CD4-positive, alpha-beta memory T cell (primary cell): ENCODE measurements around the gene CLMN. TPM values are rescaled to one million over a fixed set of nuclear protein-coding genes. Genes with fewer than 3 reads are reported as not detected.

Experiments used
- CTCF ChIA-PET: fragments of 350-600 bp; sonication (Branson Sonifier 250); formaldehyde crosslinking; loops from one replicate; lab custom pipeline; 2021; ENCODE audit warnings: inconsistent platforms; ENCODE audit not compliant: partially characterized antibody; lab: Charles Lee
- POLR2A ChIA-PET: fragments of 350-600 bp; sonication (Branson Sonifier 250); formaldehyde crosslinking; loops from one replicate; lab custom pipeline; 2021; ENCODE audit not compliant: partially characterized antibody; lab: Charles Lee
- DNase-seq, 5 donors: peaks; one replicate each; pipeline versions ENCODE4 v3.0.0 to v3.0.0-alpha.2; 2020 to 2022; ENCODE audit warnings: mixed read lengths in 1 of 5
- H3K27ac ChIP-seq: one replicate; pipeline ENCODE4 v1.7.0; 2013; ENCODE audit warnings: low read depth, low read length
- H3K27me3 ChIP-seq: 2 replicates; pipeline ENCODE4 v1.7.0; 2013; ENCODE audit warnings: mild to moderate bottlenecking, low read length, moderate library complexity; ENCODE audit not compliant: insufficient read depth
- H3K36me3 ChIP-seq: 2 replicates; pipeline ENCODE4 v1.7.0; 2013; ENCODE audit warnings: mild to moderate bottlenecking, low read length, moderate library complexity; ENCODE audit not compliant: insufficient read depth
- H3K4me1 ChIP-seq: 2 replicates; pipeline ENCODE4 v1.7.0; 2013; ENCODE audit warnings: mild to moderate bottlenecking, low read length, moderate library complexity; ENCODE audit not compliant: insufficient read depth
- H3K4me3 ChIP-seq, 2 donors: one replicate each; pipeline ENCODE4 v1.7.0; 2013; ENCODE audit warnings: low read length in 2 of 2, mild to moderate bottlenecking in 1 of 2
- H3K9me3 ChIP-seq, 2 donors: one replicate each; pipeline ENCODE4 v1.7.0; 2013; ENCODE audit warnings: low read length in 2 of 2, control low read depth in 1 of 2; ENCODE audit not compliant: control insufficient read depth in 1 of 2
- H3K27ac Mint-ChIP-seq, 7 donors: one replicate each; pipeline ENCODE4 v1.8.0; 2020 to 2021; ENCODE audit warnings: mixed read lengths in 7 of 7, mild to moderate bottlenecking in 6 of 7, inconsistent platforms in 3 of 7, moderate library complexity in 3 of 7
- H3K27me3 Mint-ChIP-seq, 2 donors: one replicate each; pipeline ENCODE4 v1.8.0; 2020 to 2021; ENCODE audit warnings: mixed read lengths in 2 of 2
- H3K36me3 Mint-ChIP-seq, 2 donors: one replicate each; pipeline ENCODE4 v1.8.0; 2020 to 2021; ENCODE audit warnings: mixed read lengths in 2 of 2, inconsistent platforms in 1 of 2, mild to moderate bottlenecking in 1 of 2
- H3K4me1 Mint-ChIP-seq, 4 donors: one replicate each; pipeline ENCODE4 v1.8.0; 2020 to 2021; ENCODE audit warnings: mixed read lengths in 4 of 4, mild to moderate bottlenecking in 1 of 4
- H3K4me3 Mint-ChIP-seq, 8 donors: one replicate each; pipeline ENCODE4 v1.8.0; 2020 to 2021; ENCODE audit warnings: mixed read lengths in 8 of 8, mild to moderate bottlenecking in 7 of 8, moderate library complexity in 6 of 8, inconsistent platforms in 3 of 8
- H3K9me3 Mint-ChIP-seq, 8 donors: one replicate each; pipeline ENCODE4 v1.8.0; 2020 to 2021; ENCODE audit warnings: mixed read lengths in 8 of 8, mild to moderate bottlenecking in 5 of 8, inconsistent platforms in 3 of 8, moderate library complexity in 1 of 8
- intact Hi-C: fragments of 100-400 bp; cut with micrococcal nuclease; formaldehyde crosslinking; loops from one replicate; pipeline ENCODE4 v1.15.1; 2023
- polyA plus RNA-seq, 2 donors: library from polyadenylated mRNA; unstranded; fragments of 300-500 nt; fragmentation: Illumina TruSeq; gene quantifications; one replicate each; pipeline ENCODE4 v1.2.3, GENCODE V29; 2021
- total RNA-seq, 2 experiments: library from RNA; stranded (reverse); gene quantifications; one replicate each; pipeline ENCODE4 v1.2.3, GENCODE V29; 2021

CLMN gene
- total and polyA plus RNA-seq, 4 experiments from 2014 or later, result 0.22 to 0.70 (median 0.65) TPM; not detected in 1

- Histone ChIP-seq H3K4me1 (no peaks in the 10 kb centered on the region), H3K9me3 (no peaks in the 10 kb centered on the region), H3K27me3 (no peaks in the 10 kb centered on the region), H3K4me3 (no peak overlapping the region), H3K27ac (no peak overlapping the region), H3K36me3 (no peaks in the 10 kb centered on the region)
- no peaks in the 10 kb centered on the region for H3K4me1 Mint-ChIP-seq
- H3K27me3 Mint-ChIP-seq, result peaks cover 1 to 5% of the 10 kb centered on the region in 2 donors
- no peak overlapping the region for H3K4me3 Mint-ChIP-seq
- ChIA-PET POLR2A (no interaction called here), CTCF (no interaction called here)
- H3K27ac Mint-ChIP-seq, result no peak overlapping the region
- H3K9me3 Mint-ChIP-seq, result no peaks in the 10 kb centered on the region
- no peak for DNase-seq
- no peaks in the 10 kb centered on the region for H3K36me3 Mint-ChIP-seq
- intact Hi-C loops, result no loop called here
These were observed 97.5 kb downstream of the CLMN start for GRCh38 chr14:95222151-95222631.

DNA sequence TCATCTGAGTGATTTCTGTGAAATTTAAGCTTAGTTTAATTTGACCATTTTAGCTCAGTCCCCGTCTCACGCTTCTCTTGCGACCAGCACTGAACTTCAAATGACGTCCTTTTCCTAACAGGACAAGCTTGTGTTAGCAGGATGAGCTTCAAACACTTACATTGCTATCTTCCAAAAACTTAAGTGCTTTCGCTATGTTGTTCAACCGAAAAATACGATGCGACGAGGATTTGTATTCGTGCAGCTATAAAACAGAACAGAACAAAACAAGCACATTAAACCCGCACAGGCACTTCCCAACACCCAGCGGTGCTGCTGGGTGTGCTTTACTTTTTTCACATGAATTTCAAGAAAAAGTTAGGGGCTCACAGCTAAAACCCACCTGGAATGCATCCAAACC is 98.2 kb downstream of the CLMN start:
- Histone ChIP-seq H3K4me3 (no peak overlapping the region), H3K9me3 (no peaks in the 10 kb centered on the region), H3K36me3 (no peaks in the 10 kb centered on the region), H3K27me3 (no peaks in the 10 kb centered on the region), H3K4me1 (no peaks in the 10 kb centered on the region), H3K27ac (no peak overlapping the region)
- H3K36me3 Mint-ChIP-seq, result no peaks in the 10 kb centered on the region
- H3K4me1 Mint-ChIP-seq, result no peaks in the 10 kb centered on the region
- intact Hi-C loops, result no loop called here
- H3K27me3 Mint-ChIP-seq, result peaks cover 1 to 10% of the 10 kb centered on the region in 2 donors
- ChIA-PET CTCF (no interaction called here), POLR2A (no interaction called here)
- H3K4me3 Mint-ChIP-seq, result no peak overlapping the region
- H3K27ac Mint-ChIP-seq, result no peak overlapping the region
- no peak for DNase-seq
- no peaks in the 10 kb centered on the region for H3K9me3 Mint-ChIP-seq

DNA sequence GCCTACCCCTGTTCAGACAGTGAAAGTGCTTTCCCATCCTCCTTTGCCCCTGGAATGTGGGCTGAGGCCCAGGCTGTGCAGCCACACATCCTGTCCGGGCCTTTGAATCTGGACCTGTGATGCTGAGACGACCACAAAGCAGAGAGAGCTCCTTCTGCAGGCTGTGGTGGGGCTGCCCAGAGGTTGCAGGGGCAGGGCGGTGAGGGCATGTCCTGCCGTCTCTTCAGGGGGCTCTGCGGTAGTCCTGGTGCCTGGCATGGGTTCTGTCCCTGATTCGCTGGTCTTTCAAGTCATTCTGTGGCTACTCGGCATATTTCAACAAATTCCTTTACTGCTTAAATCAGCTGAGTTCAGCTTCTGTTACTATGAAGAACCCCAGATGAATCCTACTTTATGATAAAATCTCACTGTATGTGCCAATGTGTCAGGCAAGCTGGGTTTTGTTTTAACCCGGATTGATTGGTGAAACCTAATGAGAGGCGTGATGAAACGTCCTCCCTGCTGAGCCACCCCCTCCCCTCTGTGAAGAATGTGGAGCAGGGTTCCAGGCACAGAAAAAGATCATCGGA is 99.0 kb downstream of the CLMN start:
- H3K9me3 Mint-ChIP-seq, result no peaks in the 10 kb centered on the region
- H3K36me3 ChIP-seq, result no peaks in the 10 kb centered on the region
- H3K27ac Mint-ChIP-seq, result no peak overlapping the region
- intact Hi-C loops, result no loop called here
- H3K4me3 ChIP-seq, result no peak overlapping the region
- H3K9me3 ChIP-seq, result no peaks in the 10 kb centered on the region
- ChIA-PET POLR2A (no interaction called here), CTCF (no interaction called here)
- H3K36me3 Mint-ChIP-seq, result no peaks in the 10 kb centered on the region
- no peak overlapping the region for H3K27ac ChIP-seq
- no peaks in the 10 kb centered on the region for H3K4me1 ChIP-seq
- no peaks in the 10 kb centered on the region for H3K4me1 Mint-ChIP-seq
- no peak overlapping the region for H3K4me3 Mint-ChIP-seq
- peaks cover 1 to 14% of the 10 kb centered on the region in 2 donors for H3K27me3 Mint-ChIP-seq
- no peak for DNase-seq
- H3K27me3 ChIP-seq, result no peaks in the 10 kb centered on the region

- POLR2A ChIA-PET, result no interaction called here
- Histone ChIP-seq H3K27me3 (no peaks in the 10 kb centered on the region), H3K4me1 (no peaks in the 10 kb centered on the region), H3K36me3 (no peaks in the 10 kb centered on the region), H3K9me3 (no peaks in the 10 kb centered on the region), H3K4me3 (no peak overlapping the region), H3K27ac (no peak overlapping the region)
- CTCF ChIA-PET, result no interaction called here
- Mint-ChIP-seq H3K27me3 (peaks cover 2 to 18% of the 10 kb centered on the region in 2 donors), H3K4me3 (no peak overlapping the region), H3K27ac (no peak overlapping the region), H3K9me3 (no peaks in the 10 kb centered on the region), H3K4me1 (no peaks in the 10 kb centered on the region), H3K36me3 (no peaks in the 10 kb centered on the region)
- intact Hi-C loops, result no loop called here
- no peak for DNase-seq
These were observed 101.1 kb downstream of the CLMN start for GRCh38 chr14:95218472-95219193.

DNA sequence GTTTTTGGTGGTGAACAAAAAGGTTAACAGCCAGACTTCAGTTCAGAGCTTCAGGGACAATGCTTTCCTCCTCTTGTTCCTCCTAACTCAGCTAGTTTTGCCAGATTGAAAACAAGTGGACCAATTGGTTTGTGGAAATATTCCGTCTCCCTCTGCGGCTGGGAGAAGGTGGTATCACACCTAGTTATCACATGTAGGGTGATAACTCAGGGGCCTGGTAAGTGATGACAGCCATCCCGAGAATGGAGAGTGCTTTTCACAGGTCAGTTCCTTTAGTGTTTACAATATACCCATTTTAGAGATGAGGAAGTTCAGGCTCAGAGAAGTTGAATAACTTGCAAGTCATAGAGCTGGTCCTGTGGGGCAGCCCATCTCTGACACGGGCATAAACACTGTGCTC is 101.7 kb downstream of the CLMN start:
- Histone ChIP-seq H3K4me3 (no peak overlapping the region), H3K36me3 (no peaks in the 10 kb centered on the region), H3K4me1 (no peaks in the 10 kb centered on the region), H3K27ac (no peak overlapping the region), H3K9me3 (no peaks in the 10 kb centered on the region), H3K27me3 (no peaks in the 10 kb centered on the region)
- Mint-ChIP-seq H3K4me3 (no peak overlapping the region), H3K36me3 (no peaks in the 10 kb centered on the region), H3K9me3 (no peaks in the 10 kb centered on the region), H3K27me3 (peaks cover 3 to 18% of the 10 kb centered on the region in 2 donors), H3K27ac (no peak overlapping the region), H3K4me1 (no peaks in the 10 kb centered on the region)
- intact Hi-C loops, result no loop called here
- CTCF ChIA-PET, result no interaction called here
- DNase-seq, result no peak
- POLR2A ChIA-PET, result no interaction called here

GRCh38 chr14:95217391-95217900 is 102.3 kb downstream of the CLMN start:
- H3K9me3 Mint-ChIP-seq, result no peaks in the 10 kb centered on the region

GRCh38 chr14:95216008-95216407 is 103.7 kb downstream of the CLMN start:
- no peaks in the 10 kb centered on the region for H3K27me3 ChIP-seq
- H3K4me3 Mint-ChIP-seq, result no peak overlapping the region

More at GRCh38 chr14:95217391-95217900, 102.3 kb downstream of the CLMN start:
- no peak overlapping the region for H3K4me3 ChIP-seq
- H3K4me1 ChIP-seq, result no peaks in the 10 kb centered on the region
- Mint-ChIP-seq H3K36me3 (no peaks in the 10 kb centered on the region), H3K4me3 (no peak overlapping the region), H3K27ac (no peak overlapping the region), H3K27me3 (peaks cover 3 to 18% of the 10 kb centered on the region in 2 donors), H3K4me1 (no peaks in the 10 kb centered on the region)
- no peaks in the 10 kb centered on the region for H3K36me3 ChIP-seq
- no peaks in the 10 kb centered on the region for H3K9me3 ChIP-seq
- H3K27ac ChIP-seq, result no peak overlapping the region
- POLR2A ChIA-PET, result no interaction called here
- H3K27me3 ChIP-seq, result no peaks in the 10 kb centered on the region
- CTCF ChIA-PET, result no interaction called here
- intact Hi-C loops, result no loop called here
- DNase-seq, result no peak

More at GRCh38 chr14:95216008-95216407, 103.7 kb downstream of the CLMN start:
- peaks cover 2 to 17% of the 10 kb centered on the region in 2 donors for H3K27me3 Mint-ChIP-seq
- Histone ChIP-seq H3K36me3 (no peaks in the 10 kb centered on the region), H3K27ac (no peak overlapping the region), H3K4me3 (no peak overlapping the region), H3K4me1 (no peaks in the 10 kb centered on the region), H3K9me3 (no peaks in the 10 kb centered on the region)
- no peaks in the 10 kb centered on the region for H3K36me3 Mint-ChIP-seq
- ChIA-PET POLR2A (no interaction called here), CTCF (no interaction called here)
- H3K9me3 Mint-ChIP-seq, result no peaks in the 10 kb centered on the region
- DNase-seq, result no peak
- intact Hi-C loops, result no loop called here
- no peak overlapping the region for H3K27ac Mint-ChIP-seq
- H3K4me1 Mint-ChIP-seq, result no peaks in the 10 kb centered on the region
